Activated CD8-positive, alpha-beta T cell treated with anti-CD3 and anti-CD28 coated beads, Interleukin-2, amount 10 ng/mL, durations not matched to agents 7 days and 5 days (primary cell): Measurements from ENCODE around the gene DIAPH2. TPM values are rescaled to one million over a fixed set of nuclear protein-coding genes. Genes with fewer than 3 reads are reported as not detected.
"Not testable (repeated sequence)": the region's sequence is repeated elsewhere in the genome, so short reads cannot be mapped to it uniquely, and the experiment has no call there.

Experiments used
- ATAC-seq: fragments of 150-1000 bp; cut with Tn5 transposase; one replicate; pipeline ENCODE4 v1.10.0; 2021; ENCODE audit warnings: moderate library complexity
- CTCF ChIA-PET: fragments of 350-600 bp; sonication (Branson Sonifier 250); formaldehyde crosslinking; loops from one replicate; lab custom pipeline; 2021; ENCODE audit warnings: antibody characterized with exemption; lab: Charles Lee
- POLR2A ChIA-PET: fragments of 350-600 bp; sonication (Branson Sonifier 250); formaldehyde crosslinking; loops from one replicate; lab custom pipeline; 2021; ENCODE audit warnings: antibody characterized with exemption; lab: Charles Lee
- DNase-seq: peaks from one replicate; pipeline ENCODE4 v3.0.0-alpha.2; 2020
- H3K27ac Mint-ChIP-seq: one replicate; pipeline ENCODE4 v1.8.0; 2021; ENCODE audit warnings: mild to moderate bottlenecking, mixed read lengths
- H3K27me3 Mint-ChIP-seq: one replicate; pipeline ENCODE4 v1.8.0; 2021; ENCODE audit warnings: low read depth, mixed read lengths
- H3K36me3 Mint-ChIP-seq: one replicate; pipeline ENCODE4 v1.8.0; 2021; ENCODE audit warnings: low read depth, mixed read lengths
- H3K4me1 Mint-ChIP-seq: one replicate; pipeline ENCODE4 v1.8.0; 2021; ENCODE audit warnings: low read depth, mixed read lengths
- H3K4me3 Mint-ChIP-seq: one replicate; pipeline ENCODE4 v1.8.0; 2021; ENCODE audit warnings: mild to moderate bottlenecking, mixed read lengths
- H3K9me3 Mint-ChIP-seq: one replicate; pipeline ENCODE4 v1.8.0; 2022; ENCODE audit warnings: mixed read lengths; ENCODE audit not compliant: insufficient read depth
- total RNA-seq, 2 experiments: library from RNA; stranded (reverse); gene quantifications; one replicate each; pipeline ENCODE4 v1.2.3, GENCODE V29; 2021

The DIAPH2 gene
- total RNA-seq, 2 experiments from 2014 or later = 14.1 to 14.4 TPM

- Mint-ChIP-seq H3K4me3 (no peak overlapping the region), H3K27me3 (no peaks in the 10 kb centered on the region), H3K9me3 (peaks cover 5% of the 10 kb centered on the region), H3K4me1 (peaks cover 3% of the 10 kb centered on the region), H3K36me3 (peaks cover 2% of the 10 kb centered on the region), H3K27ac (no peak overlapping the region)
- no peak for ATAC-seq
- CTCF ChIA-PET = no interaction called here
- no peak for DNase-seq
- POLR2A ChIA-PET = no interaction called here
Observed at GRCh38 chrX:96721354-96721753, 36.7 kb downstream of the DIAPH2 start.

GRCh38 chrX:96722781-96723180 lies 38.1 kb downstream of the DIAPH2 start:
- H3K4me3 Mint-ChIP-seq = no peak overlapping the region
- H3K27ac Mint-ChIP-seq = no peak overlapping the region
- peaks cover 2% of the 10 kb centered on the region for H3K36me3 Mint-ChIP-seq
- peaks cover 5% of the 10 kb centered on the region for H3K9me3 Mint-ChIP-seq
- POLR2A ChIA-PET = no interaction called here
- CTCF ChIA-PET = no interaction called here
- peaks cover 3% of the 10 kb centered on the region for H3K4me1 Mint-ChIP-seq
- ATAC-seq = no peak
- no peaks in the 10 kb centered on the region for H3K27me3 Mint-ChIP-seq
- no peak for DNase-seq

- no peak for DNase-seq
- Mint-ChIP-seq H3K27ac (no peak overlapping the region), H3K9me3 (no peaks in the 10 kb centered on the region), H3K4me1 (peaks cover 3% of the 10 kb centered on the region), H3K27me3 (no peaks in the 10 kb centered on the region), H3K4me3 (no peak overlapping the region), H3K36me3 (no peaks in the 10 kb centered on the region)
- CTCF ChIA-PET = no interaction called here
- POLR2A ChIA-PET = no interaction called here
- ATAC-seq = no peak
Observed at GRCh38 chrX:96729053-96729452, 44.4 kb downstream of the DIAPH2 start.

GRCh38 chrX:96729868-96730643 lies 45.4 kb downstream of the DIAPH2 start:
- Mint-ChIP-seq H3K4me3 (no peak overlapping the region), H3K27ac (no peak overlapping the region), H3K27me3 (no peaks in the 10 kb centered on the region), H3K36me3 (no peaks in the 10 kb centered on the region), H3K4me1 (peaks cover 3% of the 10 kb centered on the region), H3K9me3 (no peaks in the 10 kb centered on the region)
- ATAC-seq = no peak
- ChIA-PET POLR2A (no interaction called here), CTCF (interaction anchor here (0.6 kb wide), 1 partner anchor 376 kb away, joined by 3 read pairs; no protein-coding TSS in a partner anchor)
- no peak for DNase-seq

GRCh38 chrX:96731000-96731399 lies 46.4 kb downstream of the DIAPH2 start:
- POLR2A ChIA-PET, DNase-seq, H3K27me3 Mint-ChIP-seq, H3K4me3 Mint-ChIP-seq, CTCF ChIA-PET, H3K36me3 Mint-ChIP-seq, H3K9me3 Mint-ChIP-seq, ATAC-seq, H3K4me1 Mint-ChIP-seq, H3K27ac Mint-ChIP-seq: not testable (repeated sequence)

GRCh38 chrX:96743367-96744073 lies 58.9 kb downstream of the DIAPH2 start:
- H3K27me3 Mint-ChIP-seq = no peaks in the 10 kb centered on the region
- H3K4me1 Mint-ChIP-seq = no peaks in the 10 kb centered on the region
- no peak for ATAC-seq
- DNase-seq = no peak
- peaks cover 3% of the 10 kb centered on the region for H3K36me3 Mint-ChIP-seq
- CTCF ChIA-PET = no interaction called here
- H3K27ac Mint-ChIP-seq = no peak overlapping the region
- H3K9me3 Mint-ChIP-seq = no peaks in the 10 kb centered on the region
- H3K4me3 Mint-ChIP-seq = no peak overlapping the region
- POLR2A ChIA-PET = no interaction called here

- ATAC-seq (no peak), DNase-seq (no peak)
- H3K27me3 Mint-ChIP-seq = no peaks in the 10 kb centered on the region
- peaks cover 2% of the 10 kb centered on the region for H3K36me3 Mint-ChIP-seq
- H3K27ac Mint-ChIP-seq = no peak overlapping the region
- no peak overlapping the region for H3K4me3 Mint-ChIP-seq
- H3K9me3 Mint-ChIP-seq = no peaks in the 10 kb centered on the region
- ChIA-PET POLR2A (no interaction called here), CTCF (no interaction called here)
- H3K4me1 Mint-ChIP-seq = no peaks in the 10 kb centered on the region
Observed at GRCh38 chrX:96752781-96753180, 68.1 kb downstream of the DIAPH2 start.

GRCh38 chrX:96753230-96753629 lies 68.6 kb downstream of the DIAPH2 start:
- ChIA-PET CTCF (no interaction called here), POLR2A (no interaction called here)
- H3K4me3 Mint-ChIP-seq = no peak overlapping the region
- H3K4me1 Mint-ChIP-seq = no peaks in the 10 kb centered on the region
- no peak overlapping the region for H3K27ac Mint-ChIP-seq
- peaks cover 2% of the 10 kb centered on the region for H3K36me3 Mint-ChIP-seq
- no peaks in the 10 kb centered on the region for H3K27me3 Mint-ChIP-seq
- DNase-seq (no peak), ATAC-seq (no peak)
- H3K9me3 Mint-ChIP-seq = no peaks in the 10 kb centered on the region

GRCh38 chrX:96756491-96756890 lies 71.8 kb downstream of the DIAPH2 start:
- POLR2A ChIA-PET = no interaction called here
- Mint-ChIP-seq H3K36me3 (peaks cover 2% of the 10 kb centered on the region), H3K27ac (no peak overlapping the region), H3K9me3 (no peaks in the 10 kb centered on the region), H3K4me1 (no peaks in the 10 kb centered on the region), H3K4me3 (no peak overlapping the region), H3K27me3 (no peaks in the 10 kb centered on the region)
- DNase-seq (no peak), ATAC-seq (no peak)
- CTCF ChIA-PET = no interaction called here

GRCh38 chrX:96761566-96761965 lies 76.9 kb downstream of the DIAPH2 start:
- DNase-seq = no peak
- no peaks in the 10 kb centered on the region for H3K36me3 Mint-ChIP-seq
- no peaks in the 10 kb centered on the region for H3K27me3 Mint-ChIP-seq
- H3K9me3 Mint-ChIP-seq = no peaks in the 10 kb centered on the region
- H3K4me1 Mint-ChIP-seq = peaks cover 9% of the 10 kb centered on the region
- CTCF ChIA-PET = no interaction called here
- H3K27ac Mint-ChIP-seq = no peak overlapping the region
- H3K4me3 Mint-ChIP-seq = no peak overlapping the region
- POLR2A ChIA-PET = no interaction called here
- ATAC-seq = no peak

GRCh38 chrX:96763608-96764007 lies 79.0 kb downstream of the DIAPH2 start:
- ATAC-seq (no peak), DNase-seq (no peak)
- H3K4me1 Mint-ChIP-seq = peaks cover 9% of the 10 kb centered on the region
- no peak overlapping the region for H3K27ac Mint-ChIP-seq
- H3K36me3 Mint-ChIP-seq = no peaks in the 10 kb centered on the region
- H3K4me3 Mint-ChIP-seq = no peak overlapping the region
- H3K9me3 Mint-ChIP-seq = no peaks in the 10 kb centered on the region
- H3K27me3 Mint-ChIP-seq = no peaks in the 10 kb centered on the region
- CTCF ChIA-PET = no interaction called here
- POLR2A ChIA-PET = no interaction called here

GRCh38 chrX:96764864-96765263 lies 80.2 kb downstream of the DIAPH2 start:
- Mint-ChIP-seq H3K4me1 (peaks cover 9% of the 10 kb centered on the region), H3K27me3 (no peaks in the 10 kb centered on the region), H3K27ac (no peak overlapping the region), H3K9me3 (no peaks in the 10 kb centered on the region), H3K4me3 (no peak overlapping the region), H3K36me3 (no peaks in the 10 kb centered on the region)
- no peak for DNase-seq
- CTCF ChIA-PET = no interaction called here
- ATAC-seq = peak; percentile 30
- POLR2A ChIA-PET = no interaction called here
